Measurements from ENCODE around the gene PRKAR1B. TPM values are rescaled to one million over a fixed set of nuclear protein-coding genes. Genes with fewer than 3 reads are reported as not detected.

PRKAR1B gene
- total RNA-seq, 1 donor from 2014 or later: 12.5 TPM

DNA sequence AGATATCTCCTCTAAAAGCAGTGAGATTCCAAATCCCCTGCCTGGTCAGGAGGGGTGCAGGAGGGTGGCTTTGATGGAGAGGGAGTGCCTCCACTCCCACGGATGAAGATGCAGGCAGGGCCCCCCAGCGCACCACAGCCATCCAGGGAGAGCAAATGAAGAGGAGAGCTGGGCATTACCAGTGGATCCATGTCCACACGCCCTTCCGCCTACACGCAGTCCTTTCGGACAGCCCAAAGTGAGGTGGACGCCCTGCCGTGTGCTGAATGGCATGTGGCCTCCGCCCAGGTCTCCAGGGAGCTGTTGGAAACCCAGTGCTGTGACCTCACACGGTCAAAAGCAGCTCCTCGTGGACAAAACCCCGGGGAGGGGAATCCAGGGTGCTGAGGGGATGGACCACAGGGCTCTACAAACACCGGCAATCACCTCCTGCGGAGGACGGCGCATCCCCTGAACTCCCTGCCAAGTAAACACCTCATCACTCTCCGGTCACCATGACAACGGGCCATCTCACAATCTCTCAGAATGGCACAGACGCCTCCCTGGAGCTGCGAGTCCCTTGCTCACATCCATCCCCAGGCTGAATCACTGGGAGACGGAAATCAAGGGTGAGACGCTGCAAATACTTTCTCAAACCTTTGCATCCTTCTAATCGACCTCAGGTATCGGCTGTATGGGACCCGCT is 35.6 kb downstream of the PRKAR1B start:
- DNase-seq: no peak

DNA sequence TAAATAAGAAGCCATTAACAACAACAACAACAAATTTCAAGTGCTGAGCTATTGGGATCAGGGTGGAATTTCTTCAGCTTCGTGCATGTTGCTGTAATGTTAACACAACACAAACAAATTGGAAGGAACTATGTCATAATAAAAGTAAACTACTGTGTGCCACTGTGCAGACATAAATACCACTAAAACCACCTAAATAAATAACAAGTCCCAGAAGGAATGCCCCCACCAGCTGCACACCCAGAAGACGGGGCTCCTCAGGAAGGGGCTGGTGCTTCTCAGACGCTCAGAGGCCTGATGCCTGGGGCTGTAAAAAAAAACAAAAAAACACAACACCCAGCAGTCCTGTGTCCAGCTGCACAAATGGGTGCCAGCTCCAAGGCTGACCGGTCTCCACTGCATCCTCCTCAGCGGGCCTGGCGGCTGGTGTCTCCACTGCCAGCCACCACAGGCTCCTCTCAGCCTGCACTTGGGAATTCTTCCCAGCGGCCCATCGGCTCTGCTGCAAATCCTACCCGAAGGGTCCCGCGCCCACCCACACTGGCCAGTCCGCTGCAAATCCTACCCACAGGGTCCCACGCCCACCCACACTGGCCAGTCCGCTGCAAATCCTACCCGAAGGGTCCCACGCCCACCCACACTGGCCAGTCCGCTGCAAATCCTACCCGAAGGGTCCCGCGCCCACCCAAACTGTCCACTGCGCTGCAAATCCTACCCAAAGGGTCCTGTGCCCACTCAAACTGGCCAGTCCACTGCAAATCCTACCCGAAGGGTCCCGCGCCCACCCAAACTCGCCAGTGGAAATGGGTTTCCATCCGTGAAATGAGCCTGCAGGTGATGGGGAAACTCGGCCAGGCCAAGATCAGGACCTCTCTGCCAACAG is 36.4 kb downstream of the PRKAR1B start:
- no peak for DNase-seq

DNA sequence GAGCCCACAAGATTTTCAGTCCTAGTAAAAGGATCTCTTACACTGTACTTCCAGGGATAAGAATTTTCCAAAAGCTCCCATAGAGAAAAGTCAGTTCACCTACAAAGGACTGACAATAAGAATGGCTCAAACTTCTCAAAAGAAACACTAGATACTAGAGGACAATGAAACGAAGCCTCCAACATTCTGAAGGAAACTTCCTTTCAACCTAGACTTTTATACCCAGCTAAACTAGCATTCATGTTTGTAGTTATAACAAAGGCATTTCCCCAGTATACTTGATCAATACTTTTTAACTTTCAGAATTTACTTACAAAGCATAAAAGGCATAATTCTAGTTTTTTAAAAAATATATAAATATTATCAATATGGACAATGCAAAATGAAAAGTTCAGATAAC is 41.5 kb downstream of the PRKAR1B start:
- DNase-seq: no peak

GRCh38 chr7:684416-684815 is 42.7 kb downstream of the PRKAR1B start:
- no peak for DNase-seq

DNA sequence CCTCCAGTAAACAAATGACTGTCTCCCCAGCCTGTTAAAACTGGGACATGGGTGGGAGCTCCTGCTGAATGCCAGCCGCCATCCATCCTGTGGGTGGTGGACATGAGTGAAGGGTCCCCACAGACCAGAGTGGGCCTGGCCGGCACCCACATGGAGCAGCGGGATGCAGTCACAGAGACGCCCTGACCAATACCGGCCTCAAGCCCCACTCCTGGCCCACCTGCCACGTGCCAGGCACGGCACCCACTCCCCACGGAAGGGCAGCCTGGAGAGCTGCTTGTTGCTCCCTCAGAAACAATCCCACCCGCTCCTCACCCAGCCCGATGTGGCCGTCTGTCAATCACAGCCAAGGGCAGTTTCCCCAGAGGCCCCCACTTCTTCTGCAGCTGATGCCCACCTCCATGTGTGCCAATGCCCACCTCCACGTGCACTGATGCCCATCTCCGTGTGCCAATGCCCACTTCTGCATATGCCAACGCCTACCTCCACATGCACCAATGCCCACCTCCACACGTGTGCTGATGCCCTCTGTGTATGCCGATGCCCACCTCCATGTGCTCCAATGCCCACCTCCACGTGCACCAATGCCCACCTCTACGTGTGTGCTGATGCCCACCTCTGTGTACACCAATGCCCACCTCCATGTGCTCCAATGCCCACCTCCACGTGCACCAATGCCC is 43.4 kb downstream of the PRKAR1B start:
- no peak for DNase-seq

DNA sequence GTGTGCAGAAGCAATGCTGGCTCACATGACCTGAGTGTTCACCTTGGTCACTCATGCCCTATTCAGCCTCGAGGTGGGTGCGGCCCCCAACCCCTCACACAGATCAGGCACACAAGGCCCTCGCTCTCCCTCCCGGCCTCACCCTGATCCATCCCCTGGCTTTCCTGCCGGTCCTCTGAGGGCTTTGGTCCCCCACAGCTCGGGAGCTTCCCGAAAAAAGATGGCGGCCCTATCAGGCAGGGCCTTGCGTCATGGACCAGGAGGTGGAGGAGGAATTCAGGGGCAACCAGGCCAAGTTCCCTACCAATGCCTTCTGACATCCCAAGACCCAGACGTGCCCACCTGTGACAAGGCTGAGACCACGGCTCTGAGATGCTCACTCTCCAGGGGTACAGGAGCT is 44.3 kb downstream of the PRKAR1B start:
- no peak for DNase-seq

DNA sequence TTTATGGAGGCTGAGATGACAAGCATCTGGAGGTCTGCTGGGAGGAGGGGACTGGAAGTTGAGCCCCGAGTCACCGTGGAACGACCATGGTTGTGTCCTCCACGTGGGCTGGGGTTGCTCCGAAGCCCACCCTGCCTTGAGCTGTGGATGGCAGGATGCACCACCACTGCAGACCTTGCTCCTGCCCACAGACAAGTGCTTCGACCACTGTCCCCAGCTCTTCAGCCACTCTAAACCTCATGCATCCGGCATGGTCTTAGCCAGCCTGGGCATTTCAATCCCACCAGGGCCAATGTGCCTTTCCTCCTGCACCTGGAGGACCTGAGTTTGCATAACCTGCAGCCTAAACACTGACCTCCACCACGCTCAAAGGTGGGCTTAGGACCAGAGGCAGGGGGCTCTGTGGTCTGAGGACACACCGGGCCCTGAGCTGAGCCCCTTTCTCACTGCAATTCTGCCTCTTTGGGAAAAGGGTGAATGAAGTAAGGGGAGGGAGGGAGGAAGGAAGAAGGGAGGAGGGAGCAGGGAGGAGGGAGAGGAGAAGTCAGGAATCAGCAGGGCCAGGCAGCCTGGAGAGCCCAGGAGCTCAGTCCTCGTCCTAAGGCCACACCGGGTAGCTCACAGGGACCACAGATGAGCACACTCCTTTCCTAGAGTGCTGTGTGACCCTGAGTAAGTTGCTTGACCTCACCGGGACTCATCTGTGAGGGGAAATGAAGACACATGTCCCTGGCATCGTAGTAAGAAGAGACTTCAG is 45.4 kb downstream of the PRKAR1B start:
- no peak for DNase-seq

GRCh38 chr7:680411-681127 is 46.5 kb downstream of the PRKAR1B start:
- no peak for DNase-seq

- no peak for DNase-seq
Measured at GRCh38 chr7:676972-677385, 50.1 kb downstream of the PRKAR1B start.

GRCh38 chr7:676246-676971 is 50.7 kb downstream of the PRKAR1B start:
- no peak for DNase-seq

- DNase-seq: no peak
Measured at GRCh38 chr7:674454-675410, 52.3 kb downstream of the PRKAR1B start.

GRCh38 chr7:673681-674453 is 53.2 kb downstream of the PRKAR1B start:
- no peak for DNase-seq

DNA sequence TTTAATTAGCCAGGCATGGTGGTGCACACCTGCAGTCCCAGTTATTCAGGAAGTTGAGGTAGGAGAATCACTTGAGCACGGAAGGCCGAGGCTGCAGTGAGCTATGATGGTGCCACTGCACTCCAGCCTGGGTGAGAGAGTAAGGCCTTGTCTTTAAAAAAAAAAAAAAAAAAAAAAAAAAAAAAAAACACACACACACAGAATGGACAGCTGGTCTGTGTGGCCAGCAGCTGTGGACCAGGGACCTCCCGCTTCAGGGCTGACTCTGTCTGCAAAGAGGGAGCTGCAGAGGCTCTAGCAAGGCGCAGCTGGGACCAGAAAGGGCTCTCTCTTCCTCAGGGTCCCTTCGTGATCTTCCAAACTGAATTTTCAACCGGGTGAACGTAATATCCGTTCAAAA is 54.2 kb downstream of the PRKAR1B start:
- DNase-seq: no peak

- DNase-seq: no peak
Measured at GRCh38 chr7:671415-672042, 55.6 kb downstream of the PRKAR1B start.

DNA sequence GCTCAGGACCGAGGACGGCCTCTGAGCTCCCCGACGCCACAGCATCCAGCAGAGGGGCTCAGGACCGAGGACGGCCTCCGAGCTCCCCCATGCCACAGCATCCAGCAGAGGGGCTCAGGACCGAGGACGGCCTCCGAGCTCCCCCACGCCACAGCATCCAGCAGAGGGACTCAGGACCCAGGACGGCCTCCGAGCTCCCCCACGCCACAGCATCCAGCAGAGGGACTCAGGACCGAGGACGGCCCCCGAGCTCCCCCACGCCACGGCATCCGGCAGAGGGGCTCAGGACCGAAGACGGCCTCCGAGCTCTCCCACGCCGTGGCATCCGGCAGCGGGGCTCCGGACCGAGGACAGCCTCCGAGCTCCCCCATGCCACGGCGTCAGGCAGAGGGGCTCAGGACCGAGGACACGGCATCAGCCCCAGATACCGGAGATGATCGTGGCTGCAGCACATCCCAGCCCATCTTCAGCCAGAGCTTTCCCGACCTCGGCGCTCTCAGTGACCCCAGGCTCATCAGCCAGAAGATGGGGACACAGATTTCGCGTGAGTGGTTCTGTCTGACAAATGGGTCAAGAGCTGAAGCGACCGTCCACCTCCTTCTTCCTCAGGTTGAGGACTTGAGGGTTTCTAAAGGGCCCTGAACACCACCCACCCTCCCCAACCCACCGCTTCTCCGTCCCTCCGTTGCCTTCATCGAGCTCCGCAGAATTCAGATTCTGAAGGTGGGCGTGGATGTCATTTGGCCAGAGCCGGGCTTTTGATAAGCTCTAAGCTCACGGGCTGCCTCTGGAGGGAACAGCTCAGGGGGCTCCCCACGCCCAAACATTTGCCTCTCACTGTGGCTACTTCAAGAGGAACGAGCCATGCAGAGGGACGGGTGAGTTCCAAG is 56.3 kb downstream of the PRKAR1B start:
- no peak for DNase-seq

- no peak for DNase-seq
Measured at GRCh38 chr7:668958-669357, 58.1 kb downstream of the PRKAR1B start.
